ENCODE data around the gene AIFM2. TPM values are rescaled to one million over a fixed set of nuclear protein-coding genes. Genes with fewer than 3 reads are reported as not detected.

The AIFM2 gene
- total RNA-seq, 1 experiment from 2014 or later = 7.0 TPM

Other genes starting within 250 kb of the AIFM2 start
- 1.5 and 1.8 TPM in 2 replicates for gene MACROH2A2, start 80.0 kb downstream of the AIFM2 start, total RNA-seq (2014; rRNA removed; shearing (Covaris generic))
- gene TYSND1, start 13.9 kb upstream of the AIFM2 start, total RNA-seq (2014; rRNA removed; shearing (Covaris generic)) = 5.5 and 8.2 TPM in 2 replicates
- 88.5 and 98.5 TPM in 2 replicates for gene SAR1A, start 37.7 kb upstream of the AIFM2 start, total RNA-seq (2014; rRNA removed; shearing (Covaris generic))
- 126 and 150 TPM in 2 replicates for gene PPA1, start 100.6 kb upstream of the AIFM2 start, total RNA-seq (2014; rRNA removed; shearing (Covaris generic))
- not detected in 2 replicates for gene NPFFR1, start 151.2 kb upstream of the AIFM2 start, total RNA-seq (2014; rRNA removed; shearing (Covaris generic))
- gene LRRC20, start 249.8 kb upstream of the AIFM2 start, total RNA-seq (2014; rRNA removed; shearing (Covaris generic)) = 4.5 and 5.6 TPM in 2 replicates